OCI-LY3 (cell line): ENCODE measurements around the gene LINGO4.

Experiments used
- CTCF ChIP-seq: fragments of 200-600, 300-600 bp; sonication (generic); IDR thresholded peaks from 2 replicates; pipeline ENCODE4 v1.5.1; 2014; ENCODE audit warnings: antibody characterized with exemption, low read length, low read depth
- EZH2phosphoT487 ChIP-seq: fragments of 200-600 bp; shearing (Covaris generic); IDR thresholded peaks from 2 replicates; pipeline ENCODE4 v1.6.1; 2018; ENCODE audit warnings: antibody characterized with exemption, mixed run types, low read depth

GRCh38 chr1:151800830-151801229 lies 4.4 kb downstream of the LINGO4 start:
- TF ChIP-seq CTCF (no peak), EZH2phosphoT487 (no peak)
